Duodenal mucosa (tissue), 2 donors: ENCODE measurements around the gene FLVCR2.

Experiments
- H3K27ac ChIP-seq: one replicate; pipeline ENCODE4 v1.7.0; 2013; ENCODE audit warnings: low read depth, low read length
- H3K27me3 ChIP-seq, 2 donors: one replicate each; pipeline ENCODE4 v1.7.0; 2013; ENCODE audit warnings: low read length in 2 of 2, control low read depth in 1 of 2; ENCODE audit not compliant: insufficient read depth in 2 of 2, control insufficient read depth in 1 of 2
- H3K36me3 ChIP-seq, 2 donors: one replicate each; pipeline ENCODE4 v1.7.0; 2013; ENCODE audit warnings: low read length in 2 of 2, control low read depth in 1 of 2; ENCODE audit not compliant: insufficient read depth in 2 of 2, control insufficient read depth in 1 of 2
- H3K4me1 ChIP-seq, 2 donors: one replicate each; pipeline ENCODE4 v1.7.0; 2013; ENCODE audit warnings: low read length in 2 of 2, control low read depth in 1 of 2; ENCODE audit not compliant: insufficient read depth in 2 of 2, control insufficient read depth in 1 of 2
- H3K4me3 ChIP-seq, 2 donors: one replicate each; pipeline ENCODE4 v1.7.0; 2013; ENCODE audit warnings: low read length in 2 of 2, low read depth in 1 of 2
- H3K9ac ChIP-seq, 2 donors: one replicate each; pipeline ENCODE4 v1.7.0; 2013; ENCODE audit warnings: low read length in 2 of 2, low read depth in 1 of 2
- H3K9me3 ChIP-seq, 2 donors: one replicate each; pipeline ENCODE4 v1.7.0; 2013; ENCODE audit warnings: low read length in 2 of 2, control low read depth in 1 of 2; ENCODE audit not compliant: control insufficient read depth in 1 of 2

Gene FLVCR2

GRCh38 chr14:75554482-75554881, 23.9 kb upstream of the FLVCR2 start:
- no peak overlapping the region for H3K4me3 ChIP-seq
- H3K4me1 ChIP-seq, result peaks cover 0 to 1% of the 10 kb centered on the region in 2 donors
- H3K9me3 ChIP-seq, result peaks cover 0 to 7% of the 10 kb centered on the region in 2 donors
- H3K36me3 ChIP-seq, result no peaks in the 10 kb centered on the region
- H3K27me3 ChIP-seq, result no peaks in the 10 kb centered on the region
- no peak overlapping the region for H3K9ac ChIP-seq
- no peak overlapping the region for H3K27ac ChIP-seq

GRCh38 chr14:75558440-75558839, 20.0 kb upstream of the FLVCR2 start:
- Histone ChIP-seq H3K27ac (no peak overlapping the region), H3K4me3 (no peak overlapping the region), H3K9me3 (peaks cover 0 to 7% of the 10 kb centered on the region in 2 donors), H3K4me1 (peaks cover 0 to 3% of the 10 kb centered on the region in 2 donors), H3K27me3 (no peaks in the 10 kb centered on the region), H3K9ac (no peak overlapping the region), H3K36me3 (no peaks in the 10 kb centered on the region)

GRCh38 chr14:75559045-75559444, 19.4 kb upstream of the FLVCR2 start:
- H3K9me3 ChIP-seq, result peaks cover 0 to 7% of the 10 kb centered on the region in 2 donors
- no peaks in the 10 kb centered on the region for H3K27me3 ChIP-seq
- no peaks in the 10 kb centered on the region for H3K36me3 ChIP-seq
- no peak overlapping the region for H3K27ac ChIP-seq
- H3K9ac ChIP-seq, result no peak overlapping the region
- H3K4me3 ChIP-seq, result no peak overlapping the region
- H3K4me1 ChIP-seq, result peaks cover 0 to 3% of the 10 kb centered on the region in 2 donors

- H3K4me3 ChIP-seq, result no peak overlapping the region
- H3K4me1 ChIP-seq, result peaks cover 0 to 3% of the 10 kb centered on the region in 2 donors
- no peaks in the 10 kb centered on the region for H3K36me3 ChIP-seq
- H3K27me3 ChIP-seq, result no peaks in the 10 kb centered on the region
- no peak overlapping the region for H3K9ac ChIP-seq
- no peak overlapping the region for H3K27ac ChIP-seq
- H3K9me3 ChIP-seq, result peaks cover 0 to 7% of the 10 kb centered on the region in 2 donors
Observed at GRCh38 chr14:75559451-75560222, 18.8 kb upstream of the FLVCR2 start.

GRCh38 chr14:75561013-75561432, 17.4 kb upstream of the FLVCR2 start:
- H3K36me3 ChIP-seq, result no peaks in the 10 kb centered on the region
- no peaks in the 10 kb centered on the region for H3K27me3 ChIP-seq
- H3K9me3 ChIP-seq, result peaks cover 0 to 7% of the 10 kb centered on the region in 2 donors
- no peak overlapping the region for H3K4me3 ChIP-seq
- H3K27ac ChIP-seq, result no peak overlapping the region
- no peak overlapping the region for H3K9ac ChIP-seq
- H3K4me1 ChIP-seq, result peaks cover 0 to 3% of the 10 kb centered on the region in 2 donors

- Histone ChIP-seq H3K36me3 (no peaks in the 10 kb centered on the region), H3K9me3 (peaks cover 0 to 5% of the 10 kb centered on the region in 2 donors), H3K4me1 (peaks cover 0 to 3% of the 10 kb centered on the region in 2 donors), H3K9ac (no peak overlapping the region), H3K4me3 (no peak overlapping the region), H3K27ac (no peak overlapping the region), H3K27me3 (no peaks in the 10 kb centered on the region)
Observed at GRCh38 chr14:75562089-75562488, 16.3 kb upstream of the FLVCR2 start.

GRCh38 chr14:75562489-75562888, 15.9 kb upstream of the FLVCR2 start:
- Histone ChIP-seq H3K27ac (no peak overlapping the region), H3K9me3 (peaks cover 0 to under 1% of the 10 kb centered on the region in 2 donors), H3K9ac (no peak overlapping the region), H3K4me3 (no peak overlapping the region), H3K4me1 (peaks cover 0 to 3% of the 10 kb centered on the region in 2 donors), H3K36me3 (no peaks in the 10 kb centered on the region), H3K27me3 (no peaks in the 10 kb centered on the region)

- no peaks in the 10 kb centered on the region for H3K9me3 ChIP-seq
- H3K36me3 ChIP-seq, result no peaks in the 10 kb centered on the region
- peaks cover 0 to 3% of the 10 kb centered on the region in 2 donors for H3K4me1 ChIP-seq
- no peak overlapping the region for H3K27ac ChIP-seq
- H3K9ac ChIP-seq, result no peak overlapping the region
- H3K27me3 ChIP-seq, result no peaks in the 10 kb centered on the region
- no peak overlapping the region for H3K4me3 ChIP-seq
Observed at GRCh38 chr14:75563931-75564330, 14.5 kb upstream of the FLVCR2 start.

GRCh38 chr14:75565056-75565455, 13.4 kb upstream of the FLVCR2 start:
- Histone ChIP-seq H3K27ac (no peak overlapping the region), H3K4me1 (peaks cover 0 to 3% of the 10 kb centered on the region in 2 donors), H3K27me3 (no peaks in the 10 kb centered on the region)

GRCh38 chr14:75566321-75566720, 12.1 kb upstream of the FLVCR2 start:
- Histone ChIP-seq H3K27me3 (no peaks in the 10 kb centered on the region), H3K4me1 (no peaks in the 10 kb centered on the region), H3K9ac (no peak overlapping the region), H3K36me3 (no peaks in the 10 kb centered on the region), H3K9me3 (no peaks in the 10 kb centered on the region), H3K4me3 (no peak overlapping the region), H3K27ac (no peak overlapping the region)

More at GRCh38 chr14:75565056-75565455, 13.4 kb upstream of the FLVCR2 start:
- no peak overlapping the region for H3K4me3 ChIP-seq
- H3K36me3 ChIP-seq, result no peaks in the 10 kb centered on the region
- no peaks in the 10 kb centered on the region for H3K9me3 ChIP-seq
- no peak overlapping the region for H3K9ac ChIP-seq
